ENCODE results near the gene IFNL1.
"Not testable (repeated sequence)": the region's sequence is repeated elsewhere in the genome, so short reads cannot be mapped to it uniquely, and the experiment has no call there.

Gene IFNL1

DNA sequence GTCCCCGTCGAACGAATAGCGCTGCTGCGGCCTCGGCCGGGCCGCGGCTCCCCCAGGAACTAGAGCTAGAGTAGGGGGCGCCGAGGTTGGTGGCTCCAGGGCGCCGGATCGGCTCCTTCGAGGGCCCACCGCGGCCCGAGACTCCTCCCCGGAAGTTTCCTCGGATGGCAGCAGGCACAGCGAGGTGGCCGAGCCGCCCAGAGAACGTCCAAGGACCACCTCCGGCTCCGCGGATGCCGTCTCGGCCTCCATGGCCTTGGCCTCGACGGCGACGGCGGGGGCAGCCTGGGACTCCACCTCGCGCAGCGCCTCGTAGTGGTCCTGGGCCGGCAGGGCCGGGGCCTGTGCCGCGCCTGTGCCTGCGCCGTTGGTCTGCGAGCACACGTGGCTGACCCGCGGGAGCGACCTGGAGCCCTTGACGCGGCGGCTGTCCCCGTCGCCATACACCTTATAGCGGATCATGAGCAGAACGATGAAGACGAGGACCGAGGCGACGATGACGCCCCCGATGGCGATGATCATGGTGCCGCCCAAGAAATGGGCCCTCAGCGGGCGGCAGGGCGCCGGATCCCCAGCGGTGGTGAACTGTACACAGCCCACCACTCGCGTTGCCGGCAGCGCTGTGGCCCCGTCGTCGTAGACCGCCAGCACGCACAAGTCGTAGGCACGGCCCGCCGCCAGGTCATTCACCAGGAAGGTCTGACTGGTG, 11.8 kb downstream of the IFNL1 start:
- DNase-seq: no peak
- H3K36me3 ChIP-seq (ENCODE audit: control insufficient read depth, insufficient read depth, low read length): no peaks in the 10 kb centered on the region
- H3K27ac ChIP-seq (ENCODE audit: insufficient read depth, low read length, poor library complexity, severe bottlenecking): no peak overlapping the region
- H3K9me3 ChIP-seq (ENCODE audit: control insufficient read depth, low read length): no peaks in the 10 kb centered on the region
- no peak overlapping the region for H3K4me3 ChIP-seq (ENCODE audit: insufficient read depth, low read depth, low read length, poor library complexity, severe bottlenecking)
- H3K4me1 ChIP-seq (ENCODE audit: control insufficient read depth, insufficient read depth, low read length, poor library complexity, severe bottlenecking): no peaks in the 10 kb centered on the region
- no peaks in the 10 kb centered on the region for H3K27me3 ChIP-seq (replicated peaks; ENCODE audit: control insufficient read depth, insufficient read depth, low read length, poor library complexity, severe bottlenecking)

DNA sequence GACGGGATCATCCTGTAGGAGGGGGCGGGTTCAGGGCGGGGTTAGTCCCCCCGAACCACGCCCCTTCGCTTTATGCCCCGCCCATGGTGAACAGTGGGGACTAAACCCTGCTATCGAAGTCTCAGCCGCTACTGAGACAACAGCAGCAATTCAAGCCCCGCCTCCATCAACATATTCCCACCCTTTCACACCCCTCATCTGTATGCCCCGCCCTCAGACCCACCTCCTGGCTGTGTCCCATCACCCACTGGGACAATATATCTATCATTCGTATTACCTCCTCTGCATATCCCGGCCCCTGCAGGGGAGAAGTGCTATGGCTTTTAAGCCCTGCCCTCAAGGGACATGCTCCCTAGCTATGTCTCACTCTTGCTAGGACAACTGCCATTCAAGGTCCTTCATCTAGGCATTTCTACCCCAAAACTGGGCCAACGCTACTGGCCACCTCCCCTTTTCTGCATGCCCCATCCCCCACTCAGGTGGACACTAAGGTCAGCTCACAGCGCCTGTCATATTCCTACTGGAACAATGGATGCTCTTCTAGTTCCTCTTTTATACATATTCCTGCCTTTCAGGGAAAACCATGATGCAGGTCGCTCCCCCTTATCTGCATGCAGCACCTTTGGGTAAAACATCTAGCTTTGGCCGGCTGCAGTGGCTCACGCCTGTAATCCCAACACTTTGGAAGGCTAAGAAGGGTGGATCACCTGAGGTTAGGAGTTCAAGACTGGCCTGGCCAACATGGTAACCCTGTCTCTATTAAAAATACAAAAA, 12.5 kb downstream of the IFNL1 start:
- no peak for DNase-seq
- Histone ChIP-seq H3K36me3 (ENCODE audit: control insufficient read depth, insufficient read depth, low read length) (peaks cover 5% of the 10 kb centered on the region), H3K9me3 (ENCODE audit: control insufficient read depth, low read length) (no peaks in the 10 kb centered on the region), H3K27ac (ENCODE audit: insufficient read depth, low read length, poor library complexity, severe bottlenecking) (no peak overlapping the region), H3K4me1 (ENCODE audit: control insufficient read depth, insufficient read depth, low read length, poor library complexity, severe bottlenecking) (no peaks in the 10 kb centered on the region), H3K4me3 (ENCODE audit: insufficient read depth, low read depth, low read length, poor library complexity, severe bottlenecking) (no peak overlapping the region), H3K27me3 (replicated peaks; ENCODE audit: control insufficient read depth, insufficient read depth, low read length, poor library complexity, severe bottlenecking) (no peaks in the 10 kb centered on the region)

GRCh38 chr19:39309305-39309670, 13.1 kb downstream of the IFNL1 start:
- not testable (repeated sequence) for H3K4me3 ChIP-seq (ENCODE audit: insufficient read depth, low read depth, low read length, poor library complexity, severe bottlenecking); DNase-seq; H3K4me1 ChIP-seq (ENCODE audit: control insufficient read depth, insufficient read depth, low read length, poor library complexity, severe bottlenecking); H3K27ac ChIP-seq (ENCODE audit: insufficient read depth, low read length, poor library complexity, severe bottlenecking); H3K27me3 ChIP-seq (replicated peaks; ENCODE audit: control insufficient read depth, insufficient read depth, low read length, poor library complexity, severe bottlenecking); H3K9me3 ChIP-seq (ENCODE audit: control insufficient read depth, low read length)
- H3K36me3 ChIP-seq (ENCODE audit: control insufficient read depth, insufficient read depth, low read length): peaks cover 10% of the 10 kb centered on the region

GRCh38 chr19:39310558-39311311, 14.5 kb downstream of the IFNL1 start:
- H3K4me1 ChIP-seq (ENCODE audit: control insufficient read depth, insufficient read depth, low read length, poor library complexity, severe bottlenecking): no peaks in the 10 kb centered on the region
- H3K36me3 ChIP-seq (ENCODE audit: control insufficient read depth, insufficient read depth, low read length): peaks cover 12% of the 10 kb centered on the region
- no peaks in the 10 kb centered on the region for H3K9me3 ChIP-seq (ENCODE audit: control insufficient read depth, low read length)
- no peak for DNase-seq
- H3K27me3 ChIP-seq (replicated peaks; ENCODE audit: control insufficient read depth, insufficient read depth, low read length, poor library complexity, severe bottlenecking): no peaks in the 10 kb centered on the region
- no peak overlapping the region for H3K27ac ChIP-seq (ENCODE audit: insufficient read depth, low read length, poor library complexity, severe bottlenecking)
- no peak overlapping the region for H3K4me3 ChIP-seq (ENCODE audit: insufficient read depth, low read depth, low read length, poor library complexity, severe bottlenecking)

DNA sequence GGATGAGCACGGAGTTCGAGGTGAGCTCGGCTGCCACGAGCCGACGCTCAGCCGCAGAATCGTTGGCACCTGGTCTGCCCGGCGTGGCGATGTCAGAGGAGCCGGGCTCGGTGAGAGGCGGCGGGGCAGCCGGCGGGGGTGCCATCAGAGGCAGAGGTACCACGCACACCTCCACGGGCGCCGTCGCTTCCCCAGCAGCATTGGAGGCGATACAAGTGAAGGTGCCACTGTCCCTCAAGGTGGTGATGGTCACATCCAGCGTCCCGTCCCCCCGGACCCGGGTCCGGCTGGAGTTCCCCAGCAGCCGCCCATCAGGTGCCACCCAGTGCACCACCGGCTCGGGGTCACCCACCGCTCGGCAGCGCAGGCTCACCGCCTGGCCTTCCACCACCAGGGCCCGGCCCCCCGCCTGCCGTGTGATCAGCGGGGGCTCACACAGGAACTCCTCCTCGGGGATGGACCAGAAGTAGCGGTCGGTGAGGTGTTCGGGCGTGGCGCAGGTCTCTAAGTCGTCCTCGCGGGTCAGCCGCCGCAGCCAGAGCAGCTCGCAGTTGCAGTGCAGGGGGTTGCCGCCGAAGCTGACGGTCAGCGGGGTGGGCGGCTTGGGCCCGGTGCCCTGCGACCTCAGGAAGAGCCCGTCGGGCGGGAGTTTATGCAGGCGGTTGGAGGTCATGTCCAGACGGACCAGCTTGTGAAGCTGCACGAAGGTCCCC, 18.0 kb downstream of the IFNL1 start:
- H3K27ac ChIP-seq (ENCODE audit: insufficient read depth, low read length, poor library complexity, severe bottlenecking): no peak overlapping the region
- no peaks in the 10 kb centered on the region for H3K27me3 ChIP-seq (replicated peaks; ENCODE audit: control insufficient read depth, insufficient read depth, low read length, poor library complexity, severe bottlenecking)
- H3K4me1 ChIP-seq (ENCODE audit: control insufficient read depth, insufficient read depth, low read length, poor library complexity, severe bottlenecking): no peaks in the 10 kb centered on the region
- no peak for DNase-seq
- H3K9me3 ChIP-seq (ENCODE audit: control insufficient read depth, low read length): no peaks in the 10 kb centered on the region
- peaks cover 12% of the 10 kb centered on the region for H3K36me3 ChIP-seq (ENCODE audit: control insufficient read depth, insufficient read depth, low read length)
- no peak overlapping the region for H3K4me3 ChIP-seq (ENCODE audit: insufficient read depth, low read depth, low read length, poor library complexity, severe bottlenecking)

DNA sequence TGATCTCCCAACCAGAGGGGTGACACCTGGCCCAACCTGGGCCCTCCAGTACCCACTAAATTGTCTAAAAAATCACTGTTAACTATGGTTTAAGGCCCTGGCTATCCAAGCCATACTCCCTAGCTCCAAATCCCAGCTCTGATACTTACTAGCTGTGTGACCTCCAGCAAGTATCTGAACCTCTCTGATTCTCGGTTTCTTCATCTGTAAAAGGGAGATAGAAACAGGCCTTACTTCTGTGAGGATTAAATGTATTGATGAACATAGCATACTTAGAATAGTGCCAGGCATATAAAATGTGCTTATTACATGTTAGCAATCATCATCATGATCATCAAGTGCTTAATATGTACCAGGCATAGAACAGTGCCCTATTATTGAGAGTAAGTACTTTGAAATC, 19.7 kb downstream of the IFNL1 start:
- H3K4me3 ChIP-seq (ENCODE audit: insufficient read depth, low read depth, low read length, poor library complexity, severe bottlenecking): no peak overlapping the region
- H3K9me3 ChIP-seq (ENCODE audit: control insufficient read depth, low read length): no peaks in the 10 kb centered on the region
- no peaks in the 10 kb centered on the region for H3K27me3 ChIP-seq (replicated peaks; ENCODE audit: control insufficient read depth, insufficient read depth, low read length, poor library complexity, severe bottlenecking)
- H3K27ac ChIP-seq (ENCODE audit: insufficient read depth, low read length, poor library complexity, severe bottlenecking): no peak overlapping the region
- peaks cover 12% of the 10 kb centered on the region for H3K36me3 ChIP-seq (ENCODE audit: control insufficient read depth, insufficient read depth, low read length)
- no peak for DNase-seq
- peaks cover 8% of the 10 kb centered on the region for H3K4me1 ChIP-seq (ENCODE audit: control insufficient read depth, insufficient read depth, low read length, poor library complexity, severe bottlenecking)

DNA sequence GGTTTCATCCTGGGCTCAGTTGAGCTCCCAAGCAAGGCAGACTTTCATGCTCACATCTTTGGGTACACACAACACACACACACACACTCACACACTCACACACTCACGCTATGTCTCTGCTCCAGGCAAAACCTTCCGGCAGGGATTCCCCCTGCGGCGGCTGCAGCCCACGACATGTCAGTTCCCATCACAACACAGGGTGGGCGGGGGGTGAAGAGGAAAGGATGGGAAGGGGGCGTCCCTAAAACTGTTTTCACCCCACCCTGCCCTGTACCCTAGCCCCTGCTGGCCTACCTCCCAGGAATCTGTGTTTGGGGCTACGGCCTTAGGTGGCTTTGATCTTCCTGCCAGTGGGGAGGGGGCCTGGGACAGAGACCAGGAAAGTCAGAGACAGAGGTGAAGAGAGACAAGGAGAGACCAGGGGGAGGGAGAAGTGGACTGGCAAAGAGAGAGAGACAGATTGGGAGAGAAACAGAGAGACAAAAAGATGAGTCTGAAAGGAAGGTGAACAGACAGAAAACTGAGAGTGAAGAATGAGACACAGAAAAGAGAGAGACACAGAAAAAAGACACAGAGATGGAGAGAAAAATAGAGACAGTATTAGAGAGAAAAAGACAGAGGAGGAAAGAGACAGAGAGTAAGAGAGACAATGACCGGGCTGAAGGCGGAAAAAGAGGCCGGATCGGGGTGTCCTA, 20.6 kb downstream of the IFNL1 start:
- Histone ChIP-seq H3K4me1 (ENCODE audit: control insufficient read depth, insufficient read depth, low read length, poor library complexity, severe bottlenecking) (peaks cover 13% of the 10 kb centered on the region), H3K9me3 (ENCODE audit: control insufficient read depth, low read length) (no peaks in the 10 kb centered on the region), H3K36me3 (ENCODE audit: control insufficient read depth, insufficient read depth, low read length) (peaks cover 12% of the 10 kb centered on the region), H3K27ac (ENCODE audit: insufficient read depth, low read length, poor library complexity, severe bottlenecking) (no peak overlapping the region), H3K27me3 (replicated peaks; ENCODE audit: control insufficient read depth, insufficient read depth, low read length, poor library complexity, severe bottlenecking) (no peaks in the 10 kb centered on the region), H3K4me3 (ENCODE audit: insufficient read depth, low read depth, low read length, poor library complexity, severe bottlenecking) (no peak overlapping the region)
- no peak for DNase-seq

DNA sequence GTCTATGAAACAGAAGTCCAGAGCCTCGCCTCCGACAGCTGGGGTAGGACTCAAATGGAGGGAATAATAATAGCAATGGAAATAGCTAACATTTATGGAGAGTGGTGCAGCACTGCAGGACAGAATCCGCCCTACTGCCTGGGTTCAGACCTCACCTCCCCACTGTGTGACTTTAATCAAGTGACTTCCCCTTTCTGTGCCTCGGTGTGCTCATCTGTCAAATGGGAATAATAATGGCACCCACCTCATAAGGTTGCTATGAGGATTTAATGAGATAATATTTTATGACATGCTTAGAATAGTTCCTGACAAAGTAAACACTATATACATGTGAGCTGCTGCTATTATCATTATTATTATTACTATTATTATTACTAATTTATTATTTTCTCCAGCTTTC, 21.3 kb downstream of the IFNL1 start:
- Histone ChIP-seq H3K9me3 (ENCODE audit: control insufficient read depth, low read length) (no peaks in the 10 kb centered on the region), H3K27me3 (replicated peaks; ENCODE audit: control insufficient read depth, insufficient read depth, low read length, poor library complexity, severe bottlenecking) (no peaks in the 10 kb centered on the region), H3K27ac (ENCODE audit: insufficient read depth, low read length, poor library complexity, severe bottlenecking) (no peak overlapping the region), H3K4me3 (ENCODE audit: insufficient read depth, low read depth, low read length, poor library complexity, severe bottlenecking) (no peak overlapping the region), H3K36me3 (ENCODE audit: control insufficient read depth, insufficient read depth, low read length) (peaks cover 12% of the 10 kb centered on the region), H3K4me1 (ENCODE audit: control insufficient read depth, insufficient read depth, low read length, poor library complexity, severe bottlenecking) (peaks cover 13% of the 10 kb centered on the region)
- no peak for DNase-seq

GRCh38 chr19:39318071-39318470, 21.9 kb downstream of the IFNL1 start:
- no peak overlapping the region for H3K27ac ChIP-seq (ENCODE audit: insufficient read depth, low read length, poor library complexity, severe bottlenecking)
- no peak for DNase-seq
- no peak overlapping the region for H3K4me3 ChIP-seq (ENCODE audit: insufficient read depth, low read depth, low read length, poor library complexity, severe bottlenecking)
- H3K36me3 ChIP-seq (ENCODE audit: control insufficient read depth, insufficient read depth, low read length): peaks cover 12% of the 10 kb centered on the region
- H3K9me3 ChIP-seq (ENCODE audit: control insufficient read depth, low read length): no peaks in the 10 kb centered on the region
- H3K4me1 ChIP-seq (ENCODE audit: control insufficient read depth, insufficient read depth, low read length, poor library complexity, severe bottlenecking): peaks cover 13% of the 10 kb centered on the region
- H3K27me3 ChIP-seq (replicated peaks; ENCODE audit: control insufficient read depth, insufficient read depth, low read length, poor library complexity, severe bottlenecking): no peaks in the 10 kb centered on the region
